Ishikawa (cell line): ENCODE data around the gene AOX1.

ENCODE experiments used
- CEBPB ChIP-seq: IDR thresholded peaks from 2 replicates; pipeline ENCODE4 v1.6.1; 2012
- CREB1 ChIP-seq: IDR thresholded peaks from 2 replicates; pipeline ENCODE4 v1.6.1; 2012; ENCODE audit warnings: low read depth
- EGR1 ChIP-seq: IDR thresholded peaks from 2 replicates; pipeline ENCODE4 v1.6.1; 2012
- EP300 ChIP-seq: IDR thresholded peaks from 2 replicates; pipeline ENCODE4 v1.6.1; 2012; ENCODE audit warnings: borderline replicate concordance
- FOXM1 ChIP-seq: IDR thresholded peaks from 2 replicates; pipeline ENCODE4 v1.6.1; 2012; ENCODE audit warnings: low read depth, borderline replicate concordance
- NFIC ChIP-seq: IDR thresholded peaks from 2 replicates; pipeline ENCODE4 v1.6.1; 2012
- RAD21 ChIP-seq: IDR thresholded peaks from 2 replicates; pipeline ENCODE4 v1.6.1; 2012; ENCODE audit warnings: low read depth
- REST ChIP-seq: IDR thresholded peaks from 2 replicates; pipeline ENCODE4 v1.6.1; 2012; ENCODE audit warnings: low read depth, mild to moderate bottlenecking
- TAF1 ChIP-seq: IDR thresholded peaks from 2 replicates; pipeline ENCODE4 v1.6.1; 2012; ENCODE audit warnings: low read depth, mild to moderate bottlenecking
- TCF12 ChIP-seq: IDR thresholded peaks from 2 replicates; pipeline ENCODE4 v1.6.1; 2012; ENCODE audit warnings: low read depth
- TEAD4 ChIP-seq: IDR thresholded peaks from 2 replicates; pipeline ENCODE4 v1.6.1; 2012
- USF1 ChIP-seq: IDR thresholded peaks from 2 replicates; pipeline ENCODE4 v1.6.1; 2012
- YY1 ChIP-seq: IDR thresholded peaks from 2 replicates; pipeline ENCODE4 v1.6.1; 2012; ENCODE audit warnings: low read depth
- ZBTB7A ChIP-seq: IDR thresholded peaks from 2 replicates; pipeline ENCODE4 v1.6.1; 2012; ENCODE audit warnings: low read depth
- TF ChIP-seq, protein P1 (sequence below): IDR thresholded peaks from 2 replicates; pipeline ENCODE4 v1.6.1; 2012

AOX1 gene

DNA sequence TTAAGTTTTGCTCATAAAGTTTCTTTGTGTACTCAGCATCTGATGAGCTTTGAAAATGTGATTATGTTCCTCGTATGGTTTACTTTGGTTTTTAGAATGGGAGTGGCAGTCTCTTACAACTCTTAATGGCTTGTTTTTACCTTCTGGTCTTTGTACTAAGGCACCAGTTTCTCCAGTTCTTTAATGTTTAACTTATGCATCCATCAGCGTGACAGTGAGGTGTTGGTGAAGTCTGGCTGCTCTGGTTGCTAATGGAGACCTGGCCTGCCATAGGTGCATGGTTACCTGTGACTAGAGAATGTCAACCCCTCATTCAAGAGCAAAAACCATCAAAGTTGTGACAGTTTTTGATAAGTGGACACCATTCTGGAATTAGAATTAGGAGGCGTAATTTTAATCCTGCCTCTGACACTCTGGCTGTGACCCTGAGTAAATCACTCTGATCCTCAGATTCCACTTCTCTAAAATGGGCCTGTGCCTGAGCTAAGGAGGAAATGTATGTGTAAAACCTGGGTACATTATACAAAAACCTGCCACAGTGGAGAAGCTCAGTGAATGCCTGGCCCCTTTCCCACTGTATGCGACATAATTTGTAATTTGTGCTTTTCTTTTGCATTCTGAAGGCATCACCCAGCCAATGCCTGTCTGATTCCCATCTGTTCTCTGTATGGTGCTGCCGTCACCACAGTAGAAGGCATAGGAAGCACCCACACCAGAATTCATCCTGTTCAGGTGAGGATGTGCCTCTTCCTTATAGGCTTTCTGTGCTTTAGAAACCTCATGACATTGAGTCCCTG lies 11.2 kb downstream of the AOX1 start:
- TF ChIP-seq TCF12, result no peak
- TF ChIP-seq CEBPB, result no peak
- TF ChIP-seq REST, result no peak
- TF ChIP-seq FOXM1, result no peak
- TF ChIP-seq, protein P1, sequence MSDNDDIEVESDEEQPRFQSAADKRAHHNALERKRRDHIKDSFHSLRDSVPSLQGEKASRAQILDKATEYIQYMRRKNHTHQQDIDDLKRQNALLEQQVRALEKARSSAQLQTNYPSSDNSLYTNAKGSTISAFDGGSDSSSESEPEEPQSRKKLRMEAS, result no peak
- no peak for TF ChIP-seq CREB1
- TF ChIP-seq ZBTB7A, result no peak
- TF ChIP-seq NFIC, result no peak
- no peak for TF ChIP-seq TAF1

DNA sequence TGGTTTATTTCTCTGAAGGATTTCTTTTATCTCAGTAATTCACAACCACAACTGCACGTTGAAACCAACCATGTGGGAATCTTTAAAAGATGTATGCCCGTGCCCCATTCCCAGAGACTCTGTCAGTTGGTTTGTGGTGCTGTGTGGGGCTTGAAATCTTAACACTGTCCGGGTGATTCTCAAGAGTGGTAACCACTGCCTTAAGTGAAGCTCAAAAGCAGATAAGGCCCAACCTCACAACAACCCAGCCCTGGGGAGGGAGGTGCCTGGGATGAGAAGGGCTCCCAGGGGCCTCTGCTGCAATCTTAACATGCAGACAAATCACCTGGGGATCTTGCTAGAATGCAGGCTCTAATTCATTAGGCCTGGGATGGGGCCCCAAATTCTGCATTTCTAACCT lies 13.4 kb downstream of the AOX1 start:
- no peak for TF ChIP-seq TCF12
- no peak for TF ChIP-seq CEBPB
- no peak for TF ChIP-seq TAF1
- TF ChIP-seq TEAD4, result no peak

GRCh38 chr2:200600549-200601225 lies 14.9 kb downstream of the AOX1 start:
- TF ChIP-seq, protein P1, result no peak
- no peak for TF ChIP-seq EGR1
- TF ChIP-seq CREB1, result no peak
- TF ChIP-seq ZBTB7A, result no peak

- no peak for TF ChIP-seq USF1
Measured at GRCh38 chr2:200602584-200602983, 16.8 kb downstream of the AOX1 start.

DNA sequence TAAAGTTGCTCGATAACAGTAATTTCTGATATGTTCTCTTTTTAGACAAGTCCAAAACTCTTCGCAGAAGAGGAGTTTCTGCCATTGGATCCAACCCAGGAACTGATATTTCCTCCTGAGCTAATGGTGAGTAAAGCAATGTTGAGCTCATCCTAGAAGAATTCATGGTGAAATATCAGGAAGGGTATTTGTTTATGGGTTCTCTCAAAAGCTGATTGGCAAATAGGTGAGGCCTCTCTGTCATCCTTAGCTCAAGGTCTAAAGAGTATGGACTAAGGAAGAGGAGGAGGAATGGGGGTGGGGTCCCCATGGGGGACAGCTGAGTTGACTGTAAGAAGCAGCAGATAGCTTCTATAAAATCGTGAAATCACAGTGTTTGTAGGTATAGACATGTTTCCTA lies 18.2 kb downstream of the AOX1 start:
- no peak for TF ChIP-seq CEBPB

DNA sequence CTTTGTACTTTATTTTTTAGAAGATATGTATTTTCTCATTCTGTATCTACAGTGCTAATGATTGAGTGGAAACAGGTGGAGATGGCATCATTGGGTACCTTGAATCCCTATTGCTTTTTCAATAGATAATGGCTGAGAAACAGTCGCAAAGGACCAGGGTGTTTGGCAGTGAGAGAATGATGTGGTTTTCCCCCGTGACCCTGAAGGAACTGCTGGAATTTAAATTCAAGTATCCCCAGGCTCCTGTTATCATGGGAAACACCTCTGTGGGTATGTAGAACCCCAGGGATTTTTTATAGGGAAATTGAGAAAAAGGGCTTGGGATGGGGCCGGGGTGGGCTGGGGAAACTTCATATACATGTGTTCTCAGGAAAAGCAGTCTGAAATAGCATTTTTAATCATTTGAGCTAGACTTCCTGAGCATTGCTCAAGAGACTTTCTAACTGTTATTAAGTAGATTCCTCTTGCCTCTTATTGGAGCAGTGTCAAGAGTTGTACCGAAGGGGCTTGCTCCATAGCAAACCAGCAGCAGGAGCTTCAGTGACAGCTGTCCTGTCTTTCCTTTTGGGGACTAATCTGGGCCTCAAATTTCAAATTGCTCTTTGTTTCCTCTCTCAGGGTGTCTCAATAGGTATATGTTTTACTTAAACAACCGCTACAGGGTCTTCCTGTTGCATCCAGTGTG lies 18.9 kb downstream of the AOX1 start:
- TF ChIP-seq CEBPB (no peak), REST (no peak), NFIC (no peak), TAF1 (no peak)

DNA sequence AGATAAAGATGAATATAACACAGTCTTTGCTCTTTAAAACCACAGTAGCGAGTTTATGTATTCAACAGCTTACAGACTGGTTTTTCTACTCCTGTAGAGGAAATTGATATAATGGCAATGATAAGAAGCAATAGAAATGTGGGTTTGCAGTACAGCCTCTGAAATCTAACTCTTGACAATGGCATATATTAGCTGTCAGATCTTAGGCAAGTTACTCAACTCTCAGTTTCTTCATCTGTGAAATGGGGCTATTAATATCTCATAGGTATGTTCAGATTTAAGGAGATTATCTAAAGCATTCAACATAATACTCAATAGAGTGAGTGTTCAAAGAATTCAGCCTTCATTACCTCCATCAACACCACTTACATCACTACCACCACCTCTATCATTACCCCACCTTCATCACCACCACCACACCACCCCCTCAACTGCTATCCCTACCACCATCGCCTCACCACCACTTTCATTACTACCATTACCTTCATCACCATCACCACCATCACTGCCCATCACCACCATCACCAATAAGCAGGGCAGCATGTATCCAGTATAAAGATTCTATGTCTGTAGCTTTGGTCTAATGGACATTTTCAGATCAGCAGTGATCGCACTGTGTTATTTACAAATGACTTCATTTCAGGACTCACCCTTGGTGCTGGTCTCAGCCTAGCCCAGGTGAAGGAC lies 22.7 kb downstream of the AOX1 start:
- TF ChIP-seq TAF1 (no peak), FOXM1 (no peak), TCF12 (no peak), USF1 (no peak), RAD21 (no peak), YY1 (no peak), CEBPB (no peak), NFIC (no peak), TEAD4 (no peak), REST (no peak), EP300 (no peak), CREB1 (no peak), EGR1 (no peak), ZBTB7A (no peak)
- TF ChIP-seq, protein P1, result no peak
